WTC11 (cell line): ENCODE data around the gene RYR3. TPM values are rescaled to one million over a fixed set of nuclear protein-coding genes. Genes with fewer than 3 reads are reported as not detected.

Experiments used
- ATAC-seq: fragments of 200-7000 bp; cut with Tn5 transposase; 2 replicates; pipeline ENCODE4 v1.10.0; 2021; ENCODE audit warnings: mild to moderate bottlenecking, moderate library complexity
- CTCF ChIA-PET: fragments of 300-600 bp; sonication (Branson Sonifier 250); formaldehyde crosslinking; loops from one replicate; lab custom pipeline; 2021; ENCODE audit warnings: antibody characterized with exemption; lab: Charles Lee
- POLR2A ChIA-PET: fragments of 350-600 bp; sonication (Branson Sonifier 250); formaldehyde crosslinking; loops from one replicate; lab custom pipeline; 2021; ENCODE audit warnings: antibody characterized with exemption; lab: Charles Lee
- DNase-seq: peaks from one replicate; pipeline ENCODE4 v3.0.0; 2021; ENCODE audit warnings: low spot score
- H3K27ac Mint-ChIP-seq: 2 replicates; pipeline ENCODE4 v1.8.0; 2021; ENCODE audit warnings: mixed read lengths
- H3K27me3 Mint-ChIP-seq: 2 replicates; pipeline ENCODE4 v1.8.0; 2021; ENCODE audit warnings: low read depth, mild to moderate bottlenecking, moderate library complexity, mixed read lengths
- H3K36me3 Mint-ChIP-seq: 2 replicates; pipeline ENCODE4 v1.8.0; 2021; ENCODE audit warnings: mixed read lengths
- H3K4me1 Mint-ChIP-seq: 2 replicates; pipeline ENCODE4 v1.8.0; 2022; ENCODE audit warnings: mixed read lengths
- H3K4me3 Mint-ChIP-seq: 2 replicates; pipeline ENCODE4 v1.8.0; 2021; ENCODE audit warnings: mild to moderate bottlenecking, moderate library complexity, mixed read lengths
- H3K9me3 Mint-ChIP-seq: 2 replicates; pipeline ENCODE4 v1.8.0; 2021; ENCODE audit warnings: mixed read lengths
- ATF1 ChIP-seq: sonication (generic); formaldehyde crosslinking; IDR thresholded peaks from 2 replicates; pipeline ENCODE4 v1.8.1; 2023; ENCODE audit warnings: mild to moderate bottlenecking, moderate library complexity, missing genetic modification reagents
- EMX1 ChIP-seq: fragments of 250-450 bp; sonication (Bioruptor Pico); IDR thresholded peaks from 2 replicates; pipeline ENCODE4 v1.8.0; 2021; ENCODE audit warnings: mild to moderate bottlenecking
- JAZF1 ChIP-seq: fragments of 250-450 bp; sonication (Bioruptor Pico); IDR thresholded peaks from 2 replicates; pipeline ENCODE4 v1.9.0; 2021; ENCODE audit warnings: moderate library complexity, mild to moderate bottlenecking, inconsistent platforms
- MYBL2 ChIP-seq: sonication (generic); formaldehyde crosslinking; IDR thresholded peaks from 2 replicates; pipeline ENCODE4 v1.8.1; 2023; ENCODE audit warnings: mild to moderate bottlenecking, moderate library complexity, missing genetic modification reagents
- NFYB ChIP-seq: sonication (generic); formaldehyde crosslinking; conservative IDR thresholded peaks from 2 replicates; pipeline ENCODE4 v1.8.0; 2022; ENCODE audit warnings: low read depth, missing genetic modification reagents
- NR2C2 ChIP-seq: sonication (generic); formaldehyde crosslinking; IDR thresholded peaks from 2 replicates; pipeline ENCODE4 v1.8.0; 2022; ENCODE audit warnings: mild to moderate bottlenecking, missing genetic modification reagents
- OVOL2 ChIP-seq: fragments of 250-450 bp; sonication (Bioruptor Pico); IDR thresholded peaks from 2 replicates; pipeline ENCODE4 v1.9.0; 2021; ENCODE audit warnings: mild to moderate bottlenecking, borderline replicate concordance
- SMAD3 ChIP-seq: sonication (generic); formaldehyde crosslinking; IDR thresholded peaks from 2 replicates; pipeline ENCODE4 v1.8.0; 2022; ENCODE audit warnings: missing genetic modification reagents, mild to moderate bottlenecking, borderline replicate concordance
- SOX15 ChIP-seq: fragments of 250-450 bp; sonication (Bioruptor Pico); IDR thresholded peaks from 2 replicates; pipeline ENCODE4 v1.9.0; 2021; ENCODE audit warnings: mild to moderate bottlenecking
- TP53 ChIP-seq: sonication (generic); formaldehyde crosslinking; IDR thresholded peaks from 2 replicates; pipeline ENCODE4 v1.8.1; 2023; ENCODE audit warnings: mild to moderate bottlenecking, missing genetic modification reagents
- ZNF138 ChIP-seq: sonication (generic); formaldehyde crosslinking; conservative IDR thresholded peaks from 2 replicates; pipeline ENCODE4 v1.8.1; 2022; ENCODE audit warnings: mild to moderate bottlenecking, moderate library complexity, missing genetic modification reagents
- ZNF219 ChIP-seq: sonication (generic); formaldehyde crosslinking; IDR thresholded peaks from 2 replicates; pipeline ENCODE4 v1.8.0; 2023; ENCODE audit warnings: missing genetic modification reagents, mild to moderate bottlenecking, borderline replicate concordance
- ZNF263 ChIP-seq: sonication (generic); formaldehyde crosslinking; IDR thresholded peaks from 2 replicates; pipeline ENCODE4 v1.8.1; 2022; ENCODE audit warnings: low read depth, mild to moderate bottlenecking, moderate library complexity, missing genetic modification reagents
- ZNF396 ChIP-seq: fragments of 250-450 bp; sonication (Bioruptor Pico); IDR thresholded peaks from 2 replicates; pipeline ENCODE4 v1.8.0; 2021; ENCODE audit warnings: mild to moderate bottlenecking, moderate library complexity, borderline replicate concordance
- ZNF671 ChIP-seq: fragments of 250-450 bp; sonication (Bioruptor Pico); IDR thresholded peaks from 2 replicates; pipeline ENCODE4 v1.8.0; 2021; ENCODE audit warnings: mild to moderate bottlenecking
- total RNA-seq: library from RNA; stranded (reverse); gene quantifications from 3 replicates; pipeline ENCODE4 v1.2.3, GENCODE V29; 2021
- TF ChIP-seq, protein P1 (sequence below): sonication (generic); formaldehyde crosslinking; IDR thresholded peaks from 2 replicates; pipeline ENCODE4 v1.8.1; 2023; ENCODE audit warnings: mild to moderate bottlenecking, missing genetic modification reagents, moderate library complexity
- TF ChIP-seq, protein P2 (sequence below): sonication (generic); formaldehyde crosslinking; IDR thresholded peaks from 2 replicates; pipeline ENCODE4 v1.8.1; 2023; ENCODE audit warnings: mild to moderate bottlenecking, moderate library complexity, missing genetic modification reagents
- TF ChIP-seq, protein P3 (sequence below): sonication (generic); formaldehyde crosslinking; IDR thresholded peaks from 2 replicates; pipeline ENCODE4 v1.8.1; 2022; ENCODE audit warnings: mild to moderate bottlenecking, moderate library complexity, missing genetic modification reagents
- TF ChIP-seq, protein P4 (sequence below): sonication (generic); formaldehyde crosslinking; IDR thresholded peaks from 2 replicates; pipeline ENCODE4 v1.8.1; 2023; ENCODE audit warnings: mild to moderate bottlenecking, missing genetic modification reagents, moderate library complexity
- TF ChIP-seq, protein P5 (sequence below): fragments of 250-450 bp; sonication (Bioruptor Pico); IDR thresholded peaks from 2 replicates; pipeline ENCODE4 v1.9.0; 2021; ENCODE audit warnings: moderate library complexity, mild to moderate bottlenecking, inconsistent platforms, borderline replicate concordance
- TF ChIP-seq, protein P6 (sequence below): sonication (generic); formaldehyde crosslinking; IDR thresholded peaks from 2 replicates; pipeline ENCODE4 v1.8.0; 2023; ENCODE audit warnings: missing genetic modification reagents
- TF ChIP-seq, protein P7 (sequence below): fragments of 250-450 bp; sonication (Bioruptor Pico); IDR thresholded peaks from 2 replicates; pipeline ENCODE4 v2.1.2; 2022; ENCODE audit warnings: mild to moderate bottlenecking, moderate library complexity
- TF ChIP-seq, protein P8 (sequence below): fragments of 250-450 bp; sonication (Bioruptor Pico); IDR thresholded peaks from 2 replicates; pipeline ENCODE4 v1.8.0; 2021; ENCODE audit warnings: mild to moderate bottlenecking
- TF ChIP-seq, protein P9 (sequence below): sonication (generic); formaldehyde crosslinking; conservative IDR thresholded peaks from 2 replicates; pipeline ENCODE4 v1.8.1; 2022; ENCODE audit warnings: mild to moderate bottlenecking, missing genetic modification reagents

The RYR3 gene
- total RNA-seq, 1 experiment from 2014 or later: 1.4 TPM

DNA sequence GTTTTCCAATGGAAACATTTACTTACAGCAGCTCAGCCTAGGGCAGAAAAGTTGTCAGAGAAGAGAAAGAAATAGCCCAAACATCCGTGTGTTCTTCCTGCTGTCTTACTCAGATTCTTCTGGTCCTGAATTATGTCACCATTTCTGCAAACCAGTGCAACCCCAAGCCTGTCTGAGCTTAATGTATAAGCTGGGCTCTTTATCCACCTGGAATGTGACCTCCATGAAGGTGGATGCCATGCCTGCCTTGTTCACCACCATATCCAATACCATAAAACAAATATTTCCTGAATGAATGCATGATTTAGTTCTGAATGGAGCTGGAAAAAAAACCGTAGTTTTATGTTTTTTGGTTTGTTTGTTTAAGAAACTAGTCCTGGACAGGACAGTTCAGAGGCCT, 150.9 kb downstream of the RYR3 start:
- H3K27me3 Mint-ChIP-seq: peaks cover 7% of the 10 kb centered on the region
- TF ChIP-seq EMX1 (no peak), ZNF671 (no peak), SOX15 (no peak), ZNF138 (CRISPR knock-in tag) (no peak), NFYB (CRISPR knock-in tag) (no peak), MYBL2 (no peak), ZNF219 (CRISPR knock-in tag) (no peak), ZNF263 (CRISPR knock-in tag) (no peak), JAZF1 (no peak)
- TF ChIP-seq, protein P1, sequence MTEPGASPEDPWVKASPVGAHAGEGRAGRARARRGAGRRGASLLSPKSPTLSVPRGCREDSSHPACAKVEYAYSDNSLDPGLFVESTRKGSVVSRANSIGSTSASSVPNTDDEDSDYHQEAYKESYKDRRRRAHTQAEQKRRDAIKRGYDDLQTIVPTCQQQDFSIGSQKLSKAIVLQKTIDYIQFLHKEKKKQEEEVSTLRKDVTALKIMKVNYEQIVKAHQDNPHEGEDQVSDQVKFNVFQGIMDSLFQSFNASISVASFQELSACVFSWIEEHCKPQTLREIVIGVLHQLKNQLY: no peak
- TF ChIP-seq, protein P2, sequence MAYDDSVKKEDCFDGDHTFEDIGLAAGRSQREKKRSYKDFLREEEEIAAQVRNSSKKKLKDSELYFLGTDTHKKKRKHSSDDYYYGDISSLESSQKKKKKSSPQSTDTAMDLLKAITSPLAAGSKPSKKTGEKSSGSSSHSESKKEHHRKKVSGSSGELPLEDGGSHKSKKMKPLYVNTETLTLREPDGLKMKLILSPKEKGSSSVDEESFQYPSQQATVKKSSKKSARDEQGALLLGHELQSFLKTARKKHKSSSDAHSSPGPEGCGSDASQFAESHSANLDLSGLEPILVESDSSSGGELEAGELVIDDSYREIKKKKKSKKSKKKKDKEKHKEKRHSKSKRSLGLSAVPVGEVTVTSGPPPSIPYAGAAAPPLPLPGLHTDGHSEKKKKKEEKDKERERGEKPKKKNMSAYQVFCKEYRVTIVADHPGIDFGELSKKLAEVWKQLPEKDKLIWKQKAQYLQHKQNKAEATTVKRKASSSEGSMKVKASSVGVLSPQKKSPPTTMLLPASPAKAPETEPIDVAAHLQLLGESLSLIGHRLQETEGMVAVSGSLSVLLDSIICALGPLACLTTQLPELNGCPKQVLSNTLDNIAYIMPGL (CRISPR knock-in tag): no peak
- TF ChIP-seq, protein P3, sequence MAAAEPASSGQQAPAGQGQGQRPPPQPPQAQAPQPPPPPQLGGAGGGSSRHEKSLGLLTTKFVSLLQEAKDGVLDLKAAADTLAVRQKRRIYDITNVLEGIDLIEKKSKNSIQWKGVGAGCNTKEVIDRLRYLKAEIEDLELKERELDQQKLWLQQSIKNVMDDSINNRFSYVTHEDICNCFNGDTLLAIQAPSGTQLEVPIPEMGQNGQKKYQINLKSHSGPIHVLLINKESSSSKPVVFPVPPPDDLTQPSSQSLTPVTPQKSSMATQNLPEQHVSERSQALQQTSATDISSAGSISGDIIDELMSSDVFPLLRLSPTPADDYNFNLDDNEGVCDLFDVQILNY (CRISPR knock-in tag): no peak
- TF ChIP-seq, protein P4, sequence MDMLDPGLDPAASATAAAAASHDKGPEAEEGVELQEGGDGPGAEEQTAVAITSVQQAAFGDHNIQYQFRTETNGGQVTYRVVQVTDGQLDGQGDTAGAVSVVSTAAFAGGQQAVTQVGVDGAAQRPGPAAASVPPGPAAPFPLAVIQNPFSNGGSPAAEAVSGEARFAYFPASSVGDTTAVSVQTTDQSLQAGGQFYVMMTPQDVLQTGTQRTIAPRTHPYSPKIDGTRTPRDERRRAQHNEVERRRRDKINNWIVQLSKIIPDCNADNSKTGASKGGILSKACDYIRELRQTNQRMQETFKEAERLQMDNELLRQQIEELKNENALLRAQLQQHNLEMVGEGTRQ (CRISPR knock-in tag): no peak
- TF ChIP-seq, protein P5, sequence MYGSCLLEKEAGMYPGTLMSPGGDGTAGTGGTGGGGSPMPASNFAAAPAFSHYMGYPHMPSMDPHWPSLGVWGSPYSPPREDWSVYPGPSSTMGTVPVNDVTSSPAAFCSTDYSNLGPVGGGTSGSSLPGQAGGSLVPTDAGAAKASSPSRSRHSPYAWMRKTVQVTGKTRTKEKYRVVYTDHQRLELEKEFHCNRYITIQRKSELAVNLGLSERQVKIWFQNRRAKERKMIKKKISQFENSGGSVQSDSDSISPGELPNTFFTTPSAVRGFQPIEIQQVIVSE (CRISPR knock-in tag): no peak
- TF ChIP-seq, all 79 proteins: peak for 0
- Mint-ChIP-seq H3K27ac (no peak overlapping the region), H3K9me3 (peaks cover 4% of the 10 kb centered on the region; the same call in 1 of the 2 replicates), H3K4me1 (peaks cover under 1% of the 10 kb centered on the region; the same call in 1 of the 2 replicates), H3K4me3 (no peak overlapping the region), H3K36me3 (no peaks in the 10 kb centered on the region)
- DNase-seq: no peak
- ATAC-seq: no peak
- CTCF ChIA-PET: interaction anchor here (0.6 kb wide), 1 partner anchor 264 kb away, joined by 4 read pairs; no protein-coding TSS in a partner anchor
- POLR2A ChIA-PET: no interaction called here

DNA sequence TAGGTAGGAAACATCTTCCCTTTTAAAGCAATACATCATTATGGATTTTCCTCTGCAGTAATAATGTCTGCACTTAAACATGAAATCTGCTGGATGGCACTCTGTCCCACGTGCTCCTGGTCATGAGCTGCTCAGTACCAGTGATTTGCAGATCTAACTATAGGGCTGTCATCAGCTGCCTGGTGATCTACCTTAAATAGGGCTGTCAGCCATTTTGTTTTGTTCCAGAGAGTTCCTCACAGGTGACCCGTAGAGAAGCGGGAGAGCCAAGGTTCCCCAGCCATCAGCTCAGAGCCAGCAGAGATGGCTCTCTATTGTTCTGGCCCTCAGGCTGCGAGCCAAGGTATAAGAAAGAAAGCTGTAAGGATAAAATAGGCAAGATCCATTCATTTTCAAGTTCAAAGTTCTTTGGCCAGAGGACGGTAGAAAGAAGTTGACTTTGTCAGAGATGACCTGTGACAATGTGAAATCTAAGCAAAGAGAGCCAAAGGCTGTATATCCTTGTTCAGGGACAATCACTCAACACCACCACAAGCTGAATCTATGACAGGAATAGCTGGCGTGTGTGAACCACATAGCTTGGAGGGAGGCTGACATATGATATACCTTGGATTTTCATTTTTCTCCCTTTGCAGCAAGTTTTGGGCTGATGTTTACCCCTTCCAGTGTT, 156.5 kb downstream of the RYR3 start:
- no peak overlapping the region for H3K4me3 Mint-ChIP-seq
- H3K4me1 Mint-ChIP-seq: 0 out of 2 replicates have a peak, but pooled peaks cover 2% of the 10 kb centered on the region
- DNase-seq: no peak
- no peak for ATAC-seq
- no peaks in the 10 kb centered on the region for H3K36me3 Mint-ChIP-seq
- POLR2A ChIA-PET: no interaction called here
- TF ChIP-seq OVOL2: no peak
- TF ChIP-seq, protein P6, sequence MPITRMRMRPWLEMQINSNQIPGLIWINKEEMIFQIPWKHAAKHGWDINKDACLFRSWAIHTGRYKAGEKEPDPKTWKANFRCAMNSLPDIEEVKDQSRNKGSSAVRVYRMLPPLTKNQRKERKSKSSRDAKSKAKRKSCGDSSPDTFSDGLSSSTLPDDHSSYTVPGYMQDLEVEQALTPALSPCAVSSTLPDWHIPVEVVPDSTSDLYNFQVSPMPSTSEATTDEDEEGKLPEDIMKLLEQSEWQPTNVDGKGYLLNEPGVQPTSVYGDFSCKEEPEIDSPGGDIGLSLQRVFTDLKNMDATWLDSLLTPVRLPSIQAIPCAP: no peak
- no peak for TF ChIP-seq ATF1 (CRISPR knock-in tag)
- TF ChIP-seq, protein P7, sequence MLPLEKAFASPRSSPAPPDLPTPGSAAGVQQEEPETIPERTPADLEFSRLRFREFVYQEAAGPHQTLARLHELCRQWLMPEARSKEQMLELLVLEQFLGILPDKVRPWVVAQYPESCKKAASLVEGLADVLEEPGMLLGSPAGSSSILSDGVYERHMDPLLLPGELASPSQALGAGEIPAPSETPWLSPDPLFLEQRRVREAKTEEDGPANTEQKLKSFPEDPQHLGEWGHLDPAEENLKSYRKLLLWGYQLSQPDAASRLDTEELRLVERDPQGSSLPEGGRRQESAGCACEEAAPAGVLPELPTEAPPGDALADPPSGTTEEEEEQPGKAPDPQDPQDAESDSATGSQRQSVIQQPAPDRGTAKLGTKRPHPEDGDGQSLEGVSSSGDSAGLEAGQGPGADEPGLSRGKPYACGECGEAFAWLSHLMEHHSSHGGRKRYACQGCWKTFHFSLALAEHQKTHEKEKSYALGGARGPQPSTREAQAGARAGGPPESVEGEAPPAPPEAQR: no peak
- TF ChIP-seq, protein P1: no peak
- no peak for TF ChIP-seq SMAD3 (CRISPR knock-in tag)
- TF ChIP-seq, protein P8, sequence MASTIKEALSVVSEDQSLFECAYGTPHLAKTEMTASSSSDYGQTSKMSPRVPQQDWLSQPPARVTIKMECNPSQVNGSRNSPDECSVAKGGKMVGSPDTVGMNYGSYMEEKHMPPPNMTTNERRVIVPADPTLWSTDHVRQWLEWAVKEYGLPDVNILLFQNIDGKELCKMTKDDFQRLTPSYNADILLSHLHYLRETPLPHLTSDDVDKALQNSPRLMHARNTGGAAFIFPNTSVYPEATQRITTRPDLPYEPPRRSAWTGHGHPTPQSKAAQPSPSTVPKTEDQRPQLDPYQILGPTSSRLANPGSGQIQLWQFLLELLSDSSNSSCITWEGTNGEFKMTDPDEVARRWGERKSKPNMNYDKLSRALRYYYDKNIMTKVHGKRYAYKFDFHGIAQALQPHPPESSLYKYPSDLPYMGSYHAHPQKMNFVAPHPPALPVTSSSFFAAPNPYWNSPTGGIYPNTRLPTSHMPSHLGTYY (CRISPR knock-in tag): no peak
- TF ChIP-seq, protein P9, sequence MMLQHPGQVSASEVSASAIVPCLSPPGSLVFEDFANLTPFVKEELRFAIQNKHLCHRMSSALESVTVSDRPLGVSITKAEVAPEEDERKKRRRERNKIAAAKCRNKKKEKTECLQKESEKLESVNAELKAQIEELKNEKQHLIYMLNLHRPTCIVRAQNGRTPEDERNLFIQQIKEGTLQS (CRISPR knock-in tag): no peak
- no peak for TF ChIP-seq TP53 (CRISPR knock-in tag)
- TF ChIP-seq NR2C2 (CRISPR knock-in tag): no peak
- no peak for TF ChIP-seq ZNF396 (CRISPR knock-in tag)
- CTCF ChIA-PET: no interaction called here
- peaks cover 13% of the 10 kb centered on the region for H3K27me3 Mint-ChIP-seq
- no peak overlapping the region for H3K27ac Mint-ChIP-seq
- no peaks in the 10 kb centered on the region for H3K9me3 Mint-ChIP-seq
